ENCODE data around the gene IL31.

IL31 gene

DNA sequence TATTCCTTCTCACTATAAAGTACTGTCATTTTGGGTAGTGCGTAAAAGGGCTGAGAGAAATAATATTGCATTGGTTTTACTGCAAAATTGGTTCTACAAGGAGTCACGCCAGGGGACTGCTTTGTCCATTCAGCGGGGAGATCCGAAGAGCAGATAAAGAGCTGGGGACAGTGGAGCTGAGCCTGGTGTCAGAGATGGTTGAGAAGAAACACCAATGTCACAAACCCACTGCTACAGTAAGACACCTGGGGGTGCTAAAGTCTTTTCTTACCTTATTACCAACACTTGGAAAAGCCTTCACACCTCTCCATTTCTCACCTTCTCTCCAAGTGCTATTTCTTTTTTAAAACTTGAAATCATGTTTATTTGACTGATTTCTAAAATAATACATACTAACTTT is 14.1 kb downstream of the IL31 start:
- TF ChIP-seq, protein P1, sequence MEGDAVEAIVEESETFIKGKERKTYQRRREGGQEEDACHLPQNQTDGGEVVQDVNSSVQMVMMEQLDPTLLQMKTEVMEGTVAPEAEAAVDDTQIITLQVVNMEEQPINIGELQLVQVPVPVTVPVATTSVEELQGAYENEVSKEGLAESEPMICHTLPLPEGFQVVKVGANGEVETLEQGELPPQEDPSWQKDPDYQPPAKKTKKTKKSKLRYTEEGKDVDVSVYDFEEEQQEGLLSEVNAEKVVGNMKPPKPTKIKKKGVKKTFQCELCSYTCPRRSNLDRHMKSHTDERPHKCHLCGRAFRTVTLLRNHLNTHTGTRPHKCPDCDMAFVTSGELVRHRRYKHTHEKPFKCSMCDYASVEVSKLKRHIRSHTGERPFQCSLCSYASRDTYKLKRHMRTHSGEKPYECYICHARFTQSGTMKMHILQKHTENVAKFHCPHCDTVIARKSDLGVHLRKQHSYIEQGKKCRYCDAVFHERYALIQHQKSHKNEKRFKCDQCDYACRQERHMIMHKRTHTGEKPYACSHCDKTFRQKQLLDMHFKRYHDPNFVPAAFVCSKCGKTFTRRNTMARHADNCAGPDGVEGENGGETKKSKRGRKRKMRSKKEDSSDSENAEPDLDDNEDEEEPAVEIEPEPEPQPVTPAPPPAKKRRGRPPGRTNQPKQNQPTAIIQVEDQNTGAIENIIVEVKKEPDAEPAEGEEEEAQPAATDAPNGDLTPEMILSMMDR (IDR thresholded peaks at IDR 0.05) = no peak

DNA sequence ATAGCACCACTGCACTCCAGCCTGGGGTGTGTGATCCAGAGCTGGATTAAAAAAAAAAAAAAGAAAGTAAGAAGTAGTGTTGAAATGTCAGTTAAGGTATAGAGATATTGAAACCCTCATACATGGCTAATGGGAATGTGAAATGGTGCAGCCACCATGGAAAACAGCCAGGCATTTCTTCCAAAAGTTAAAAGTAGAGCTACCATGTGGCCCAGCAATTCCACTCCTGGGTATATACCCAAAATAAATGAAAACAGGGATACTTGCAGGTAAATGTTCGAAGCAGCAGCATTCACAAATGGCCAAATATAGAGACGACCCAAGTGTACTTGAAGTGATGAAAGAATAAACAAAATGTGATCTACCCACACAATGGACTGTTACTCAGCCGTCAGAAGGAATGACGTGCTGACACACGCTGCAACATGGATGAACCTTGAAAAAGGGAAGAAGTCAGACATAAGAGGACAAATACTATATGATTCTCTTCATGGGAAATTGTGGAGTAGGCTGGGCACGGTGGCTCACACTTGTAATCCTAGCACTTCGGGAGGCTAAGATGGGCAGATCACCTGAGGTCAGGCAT is 15.2 kb downstream of the IL31 start:
- TF ChIP-seq, protein P1 (IDR thresholded peaks at IDR 0.05) = no peak

DNA sequence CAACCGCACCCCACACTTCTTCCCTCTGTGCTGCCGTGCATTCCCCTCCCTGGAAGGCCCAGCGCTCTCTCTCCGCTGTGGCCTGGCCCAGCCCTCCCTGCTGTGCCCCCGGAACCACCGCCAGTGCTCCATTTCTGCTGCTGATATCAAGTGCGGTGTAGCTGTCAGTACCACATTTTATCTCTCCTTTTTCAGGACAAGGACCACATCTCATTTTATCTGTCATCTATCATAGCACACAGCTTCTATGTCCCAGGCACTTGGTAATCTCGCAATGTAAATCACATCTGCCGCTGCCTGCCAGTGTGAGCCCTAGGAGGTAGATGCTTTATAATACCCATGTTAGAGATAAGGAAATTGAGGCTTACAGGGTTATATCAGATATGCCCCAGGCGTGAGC is 18.3 kb downstream of the IL31 start:
- TF ChIP-seq, protein P1 (IDR thresholded peaks at IDR 0.05) = no peak

DNA sequence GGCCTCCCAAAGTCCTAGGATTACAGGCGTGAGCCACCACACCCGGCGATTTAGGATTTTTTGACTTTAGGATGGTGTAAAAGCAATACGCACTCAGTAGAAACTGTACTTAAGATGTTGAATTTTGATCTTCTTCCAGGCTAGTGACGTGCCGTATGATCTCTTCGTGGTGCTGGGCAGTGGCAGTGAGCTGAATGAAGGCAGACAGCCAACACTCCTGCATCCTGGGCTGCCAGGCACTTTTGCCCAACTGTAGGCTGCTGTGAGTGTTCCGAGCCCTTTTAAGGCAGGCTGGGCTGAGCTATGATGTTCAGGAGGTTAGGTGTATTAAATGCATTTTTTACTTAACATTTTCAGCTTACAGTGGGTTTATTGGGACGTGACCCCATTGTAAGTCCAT is 21.3 kb downstream of the IL31 start:
- TF ChIP-seq, protein P1 (IDR thresholded peaks at IDR 0.05) = no peak

DNA sequence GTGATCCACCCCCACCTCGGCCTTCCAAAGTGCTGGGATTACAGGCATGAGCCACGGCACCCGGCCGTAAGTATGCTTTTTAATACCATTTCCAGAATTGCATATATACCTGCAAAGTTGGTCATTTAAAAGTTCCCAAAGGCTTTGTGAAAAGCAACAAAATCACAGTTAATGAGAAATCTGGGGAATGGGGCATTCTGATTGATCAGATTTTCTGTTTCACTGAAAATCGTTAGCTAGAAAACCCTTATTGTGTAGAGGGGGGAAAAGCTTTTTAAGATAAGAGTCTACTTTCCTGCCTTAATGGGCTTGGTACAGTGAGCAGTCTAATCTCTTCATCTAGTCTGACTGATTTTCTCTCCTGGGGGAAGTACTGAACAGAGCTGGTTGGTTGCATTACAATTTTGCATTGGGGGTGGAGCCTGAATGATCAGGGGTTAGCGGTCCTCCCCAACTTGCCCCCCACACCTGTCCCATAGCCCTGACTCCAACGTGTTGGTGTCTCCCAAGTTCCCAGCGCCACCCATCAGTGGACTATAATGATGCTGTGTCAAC is 23.8 kb downstream of the IL31 start:
- TF ChIP-seq, protein P1 (IDR thresholded peaks at IDR 0.05) = no peak

DNA sequence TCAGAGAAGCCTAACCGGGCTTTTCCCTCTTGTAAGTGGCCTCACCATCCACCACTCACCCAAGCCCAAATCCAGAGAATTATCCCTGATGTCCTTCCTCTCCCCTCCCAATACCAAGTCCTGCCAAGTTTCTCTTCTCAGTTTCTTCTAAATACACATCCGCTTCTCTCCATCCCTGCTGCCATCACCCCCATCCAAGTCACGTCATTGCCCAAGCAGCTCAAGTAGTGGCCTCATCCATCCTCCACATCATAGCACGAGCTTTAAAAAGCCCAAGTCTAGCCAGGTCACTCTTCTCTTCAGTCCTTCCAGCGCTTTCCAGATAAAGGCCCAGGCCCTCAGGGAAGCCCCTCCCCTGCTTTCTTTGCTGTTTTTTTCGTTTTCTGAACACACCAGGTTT is 25.4 kb downstream of the IL31 start:
- TF ChIP-seq, protein P1 (IDR thresholded peaks at IDR 0.05) = no peak

DNA sequence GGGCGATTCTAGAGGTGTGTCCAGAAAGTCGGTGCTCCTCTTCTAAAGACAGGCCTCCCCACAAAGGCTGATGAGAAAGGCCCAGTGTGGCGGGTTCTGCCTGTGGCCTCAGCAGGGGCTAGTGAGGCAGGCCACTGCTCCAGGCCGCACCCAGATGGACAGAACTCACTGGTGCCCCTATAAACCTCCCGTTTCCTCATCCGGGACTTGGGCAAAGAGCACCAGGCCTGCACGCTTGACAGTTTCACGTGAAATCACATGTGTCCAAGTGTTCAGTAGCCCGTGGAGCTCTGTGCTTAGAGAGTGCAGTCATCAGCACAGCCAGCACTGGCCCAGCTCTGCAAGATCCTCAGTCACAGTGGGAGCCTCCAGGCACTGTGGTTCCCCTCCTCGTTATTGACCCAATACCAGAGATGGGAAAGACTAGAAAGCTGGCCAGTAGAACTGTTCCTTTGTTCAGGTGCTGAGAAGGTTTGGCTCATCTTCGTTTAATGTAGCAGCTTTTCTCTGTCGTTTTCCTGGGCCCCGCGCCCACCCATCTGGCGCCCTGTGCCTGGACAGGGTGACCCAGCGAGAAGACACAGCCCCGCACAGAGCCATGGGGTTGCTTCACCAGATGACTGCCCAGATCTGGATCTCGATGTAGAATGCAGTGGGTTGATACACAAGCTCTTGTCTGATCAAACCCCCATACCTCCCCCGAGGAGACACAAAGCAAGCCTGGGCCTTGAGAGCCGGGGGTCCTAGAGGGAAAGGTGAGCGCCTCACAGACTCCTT is 26.3 kb downstream of the IL31 start:
- TF ChIP-seq, protein P1 (IDR thresholded peaks at IDR 0.05) = no peak

Measured in LNCAP (cell line).